Coronary artery (tissue), 2 donors: ENCODE results near the gene SULT1C3.
A peak's percentile ranks its signal among the peaks of the same experiment; 100 is the strongest.

Experiments
- DNase-seq: peaks from one replicate; pipeline ENCODE4 v3.0.0-alpha.2; 2017; ENCODE audit warnings: low spot score
- H3K27ac ChIP-seq, 2 donors: fragments of 200-600 bp; sonication (generic); one replicate each; pipeline ENCODE4 v1.5.1; 2016 to 2019
- H3K4me3 ChIP-seq: fragments of 200-600 bp; sonication (generic); 2 replicates; pipeline ENCODE4 v1.5.1; 2016; ENCODE audit warnings: mild to moderate bottlenecking, moderate library complexity
- CTCF ChIP-seq: fragments of 200-600 bp; sonication (generic); IDR thresholded peaks from one replicate; pipeline ENCODE4 v1.5.1; 2019; ENCODE audit warnings: antibody characterized with exemption

The SULT1C3 gene

DNA sequence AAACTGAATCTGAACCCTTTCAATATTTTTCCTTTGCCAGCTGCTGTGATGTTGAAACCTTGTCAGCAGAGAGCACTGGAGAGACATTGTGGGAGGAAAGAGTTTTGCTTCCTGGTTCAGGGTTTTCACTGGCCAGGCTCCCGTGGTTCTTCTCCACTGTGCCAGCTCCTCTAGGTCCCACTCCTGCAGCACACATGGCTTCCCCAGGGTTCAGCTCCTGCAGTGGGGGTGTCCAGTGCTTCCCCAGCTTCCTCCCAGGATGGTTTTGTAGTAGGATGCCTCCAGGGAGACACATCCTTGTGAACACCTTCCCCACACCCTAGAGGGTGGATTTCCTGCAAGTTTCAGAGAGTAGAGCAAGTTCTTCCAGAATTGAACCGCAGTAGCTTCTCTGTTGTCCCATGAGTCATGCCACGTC lies 24.0 kb upstream of the SULT1C3 start:
- TF ChIP-seq CTCF: no peak
- no peak for DNase-seq

GRCh38 chr2:108217211-108217610 lies 22.6 kb upstream of the SULT1C3 start:
- TF ChIP-seq CTCF: no peak
- no peak for DNase-seq
- Histone ChIP-seq H3K4me3 (no peak overlapping the region), H3K27ac (no peak overlapping the region)

More for the DNA sequence above, 24.0 kb upstream of the SULT1C3 start:
- H3K27ac ChIP-seq: no peak overlapping the region
- H3K4me3 ChIP-seq: no peak overlapping the region

DNA sequence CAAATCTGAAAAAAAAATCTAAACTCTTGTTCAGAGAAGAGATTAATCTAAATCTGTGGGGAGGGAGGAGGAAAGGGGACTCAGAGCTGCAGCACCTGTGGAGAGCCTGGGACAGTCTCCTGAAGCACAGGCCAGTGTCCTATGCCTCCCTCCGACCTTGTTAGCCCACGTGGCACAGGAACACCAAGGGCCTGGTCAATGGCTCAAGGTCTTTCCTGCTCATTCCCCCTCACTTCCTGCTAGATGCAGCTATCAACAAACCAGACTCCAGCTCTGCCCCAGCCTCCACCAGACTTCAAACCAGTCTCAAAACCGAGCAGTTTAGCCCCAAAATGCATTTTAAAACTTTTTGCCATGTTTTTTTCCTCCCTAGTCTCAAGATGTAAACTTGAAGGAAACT lies 20.1 kb upstream of the SULT1C3 start:
- Histone ChIP-seq H3K27ac (no peak overlapping the region), H3K4me3 (no peak overlapping the region)
- TF ChIP-seq CTCF: no peak
- DNase-seq: no peak

DNA sequence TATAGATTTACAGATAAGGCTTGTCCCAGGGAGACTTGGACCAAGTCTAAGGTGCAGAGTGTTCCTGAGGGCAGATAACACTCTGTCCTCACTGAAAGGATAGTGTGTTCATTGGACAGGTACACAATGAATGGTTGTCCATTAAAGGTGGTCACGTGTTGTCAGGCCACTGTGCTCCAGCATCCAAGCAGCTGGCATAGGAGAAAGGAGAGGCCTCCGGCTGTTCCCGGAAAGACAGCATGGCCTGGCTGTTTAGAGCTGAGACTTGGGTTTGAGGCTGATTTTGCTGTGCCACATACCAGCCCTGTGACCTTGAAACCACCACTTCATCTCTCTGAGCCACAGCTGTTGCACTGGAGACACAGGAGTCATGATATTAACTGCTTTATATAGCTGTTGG lies 19.6 kb upstream of the SULT1C3 start:
- no peak for TF ChIP-seq CTCF
- no peak for DNase-seq
- Histone ChIP-seq H3K4me3 (no peak overlapping the region), H3K27ac (no peak overlapping the region)

DNA sequence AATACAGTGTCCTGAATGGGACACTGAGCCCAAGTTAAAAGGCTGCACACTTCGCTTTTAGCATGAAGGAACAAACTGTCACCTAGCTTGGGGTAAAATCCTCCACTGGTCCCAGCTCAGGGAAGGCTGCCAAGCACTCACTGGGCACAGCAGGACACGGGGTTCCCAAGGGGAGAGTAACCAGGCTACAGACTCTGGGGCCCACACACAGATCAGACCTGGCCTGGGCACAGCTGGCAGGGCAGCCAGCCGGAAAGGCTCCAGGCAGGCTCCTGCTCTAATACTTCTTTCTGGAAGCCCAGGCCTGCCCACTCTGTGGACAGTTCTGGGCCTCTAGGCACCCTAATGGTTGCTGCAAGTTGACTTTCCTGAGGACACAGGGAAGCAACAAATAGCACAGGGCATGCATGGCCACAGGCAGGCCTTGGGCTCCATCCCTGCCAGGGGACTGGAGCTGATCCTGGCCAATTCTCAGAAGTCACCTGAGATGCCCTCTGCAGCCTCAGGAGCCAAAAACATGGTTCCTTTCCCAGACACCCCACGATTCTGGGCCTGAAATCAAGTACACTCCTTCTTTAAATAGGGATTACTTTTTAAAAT lies 18.7 kb upstream of the SULT1C3 start:
- no peak overlapping the region for H3K4me3 ChIP-seq

GRCh38 chr2:108222261-108222660 lies 17.5 kb upstream of the SULT1C3 start:
- Histone ChIP-seq H3K27ac (no peak overlapping the region), H3K4me3 (no peak overlapping the region)
- TF ChIP-seq CTCF: no peak
- no peak for DNase-seq

More for the DNA sequence above, 18.7 kb upstream of the SULT1C3 start:
- DNase-seq: peak; percentile 75
- TF ChIP-seq CTCF: no peak
- no peak overlapping the region for H3K27ac ChIP-seq

DNA sequence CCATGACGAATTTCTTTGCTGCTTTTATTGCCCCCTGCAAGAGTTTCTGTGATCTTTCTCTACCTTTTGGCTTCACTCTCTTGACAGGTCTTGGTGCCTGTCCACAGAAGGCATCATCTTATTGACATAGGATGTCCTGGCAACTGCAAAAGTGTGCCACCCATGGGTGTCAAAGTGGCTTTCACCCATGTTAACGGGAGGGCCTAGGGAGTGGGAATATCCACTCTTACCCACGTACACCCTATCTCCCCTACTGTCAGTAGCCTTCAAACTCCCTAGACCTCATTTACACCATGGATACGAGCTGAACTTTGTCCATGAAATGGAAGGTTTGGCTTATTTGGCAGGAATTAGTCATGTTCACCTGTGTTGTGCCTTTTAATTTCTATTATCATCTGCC lies 16.2 kb upstream of the SULT1C3 start:
- no peak for TF ChIP-seq CTCF
- DNase-seq: no peak
- Histone ChIP-seq H3K27ac (no peak overlapping the region), H3K4me3 (no peak overlapping the region)
